OCI-LY7 (cell line): ENCODE results near the gene BRSK2.

Source experiments
- EZH2phosphoT487 ChIP-seq: fragments of 200-600 bp; sonication (generic); IDR thresholded peaks from 2 replicates; pipeline ENCODE4 v1.6.1; 2018; ENCODE audit warnings: low read depth, borderline replicate concordance, mild to moderate bottlenecking, mixed run types, antibody characterized with exemption, low read length, moderate library complexity, mixed read lengths
- TF ChIP-seq, protein P1 (sequence below): fragments of 200-600 bp; sonication (generic); conservative IDR thresholded peaks from 2 replicates; pipeline ENCODE4 v1.5.1; 2014; ENCODE audit warnings: mild to moderate bottlenecking, antibody characterized with exemption, low read length, moderate library complexity, mixed read lengths

- TF ChIP-seq, protein P1, sequence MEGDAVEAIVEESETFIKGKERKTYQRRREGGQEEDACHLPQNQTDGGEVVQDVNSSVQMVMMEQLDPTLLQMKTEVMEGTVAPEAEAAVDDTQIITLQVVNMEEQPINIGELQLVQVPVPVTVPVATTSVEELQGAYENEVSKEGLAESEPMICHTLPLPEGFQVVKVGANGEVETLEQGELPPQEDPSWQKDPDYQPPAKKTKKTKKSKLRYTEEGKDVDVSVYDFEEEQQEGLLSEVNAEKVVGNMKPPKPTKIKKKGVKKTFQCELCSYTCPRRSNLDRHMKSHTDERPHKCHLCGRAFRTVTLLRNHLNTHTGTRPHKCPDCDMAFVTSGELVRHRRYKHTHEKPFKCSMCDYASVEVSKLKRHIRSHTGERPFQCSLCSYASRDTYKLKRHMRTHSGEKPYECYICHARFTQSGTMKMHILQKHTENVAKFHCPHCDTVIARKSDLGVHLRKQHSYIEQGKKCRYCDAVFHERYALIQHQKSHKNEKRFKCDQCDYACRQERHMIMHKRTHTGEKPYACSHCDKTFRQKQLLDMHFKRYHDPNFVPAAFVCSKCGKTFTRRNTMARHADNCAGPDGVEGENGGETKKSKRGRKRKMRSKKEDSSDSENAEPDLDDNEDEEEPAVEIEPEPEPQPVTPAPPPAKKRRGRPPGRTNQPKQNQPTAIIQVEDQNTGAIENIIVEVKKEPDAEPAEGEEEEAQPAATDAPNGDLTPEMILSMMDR = no peak
- TF ChIP-seq EZH2phosphoT487 = no peak
These were observed 117.8 kb downstream of the BRSK2 start for GRCh38 chr11:1507381-1508140.
